Hippocampal formation (tissue), 2 donors: ENCODE measurements around the gene DES.

Experiments
- DNase-seq, 2 donors: peaks; one replicate each; lab custom pipeline; 2025; lab: John Stamatoyannopoulos, UW

The DES gene

DNA sequence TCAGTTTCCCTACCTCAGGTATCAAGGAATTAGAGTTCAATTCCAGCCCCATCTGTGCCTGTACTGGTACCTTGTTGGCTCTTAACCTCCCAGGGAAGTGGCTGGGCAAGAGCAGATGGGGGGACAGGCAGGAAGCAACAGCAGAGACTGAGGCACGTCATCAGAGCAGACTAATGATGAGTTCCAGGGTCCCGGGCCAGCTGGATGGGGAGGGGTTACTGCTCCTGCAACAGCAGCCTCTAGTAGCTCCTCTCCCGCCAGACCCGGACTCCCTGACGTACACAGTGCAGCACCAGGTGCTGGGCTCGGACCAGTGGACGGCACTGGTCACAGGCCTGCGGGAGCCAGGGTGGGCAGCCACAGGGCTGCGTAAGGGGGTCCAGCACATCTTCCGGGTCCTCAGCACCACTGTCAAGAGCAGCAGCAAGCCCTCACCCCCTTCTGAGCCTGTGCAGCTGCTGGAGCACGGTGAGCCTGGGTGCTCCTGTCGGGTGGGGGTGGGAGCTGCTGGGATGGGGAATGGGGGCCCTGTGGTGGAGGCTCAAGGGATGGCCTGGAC is 54.5 kb downstream of the DES start:
- no peak for DNase-seq

DNA sequence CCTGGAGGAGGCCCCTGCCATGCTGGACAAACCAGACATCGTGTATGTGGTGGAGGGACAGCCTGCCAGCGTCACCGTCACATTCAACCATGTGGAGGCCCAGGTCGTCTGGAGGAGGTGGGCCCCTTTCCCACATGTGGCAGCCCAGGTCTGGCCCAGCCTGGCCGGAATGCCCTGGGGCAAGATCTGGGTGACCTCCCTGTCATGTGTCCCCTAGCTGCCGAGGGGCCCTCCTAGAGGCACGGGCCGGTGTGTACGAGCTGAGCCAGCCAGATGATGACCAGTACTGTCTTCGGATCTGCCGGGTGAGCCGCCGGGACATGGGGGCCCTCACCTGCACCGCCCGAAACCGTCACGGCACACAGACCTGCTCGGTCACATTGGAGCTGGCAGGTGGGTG is 55.3 kb downstream of the DES start:
- no peak for DNase-seq

DNA sequence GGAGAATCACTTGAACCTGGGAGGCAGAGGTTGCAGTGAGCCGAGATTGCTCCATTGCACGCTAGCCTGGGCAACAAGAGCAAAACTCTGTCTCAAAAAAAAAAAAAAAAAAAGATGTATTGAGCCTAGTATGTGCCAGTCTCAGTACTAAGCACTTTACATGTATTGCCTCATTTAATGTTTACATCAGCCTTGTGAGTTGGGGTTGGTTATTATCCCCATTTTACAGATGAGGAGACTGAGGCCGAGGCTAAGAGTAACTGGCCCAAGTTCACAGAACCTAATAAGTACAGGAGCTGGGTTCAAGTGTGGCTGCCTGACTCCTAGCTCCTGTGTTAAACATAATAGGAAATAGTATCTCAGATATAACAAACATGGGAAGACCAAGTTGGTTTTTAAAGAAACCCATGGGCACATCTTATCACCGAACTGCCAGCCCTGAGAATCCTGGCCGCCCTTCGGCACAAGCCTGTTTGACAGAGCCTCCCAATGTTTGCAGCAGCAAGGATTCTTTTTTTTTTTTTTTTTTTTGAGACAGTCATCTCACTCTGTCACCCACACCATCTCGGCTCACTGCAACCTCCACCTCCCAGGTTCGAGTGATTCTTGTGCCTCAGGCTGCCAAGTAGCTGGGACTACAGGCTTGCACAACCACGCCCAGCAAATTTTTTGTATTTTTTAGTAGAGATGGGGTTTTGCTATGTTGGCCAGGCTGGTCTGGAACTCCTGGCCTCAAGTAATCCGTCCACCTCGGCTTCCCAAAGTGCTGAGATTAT is 56.3 kb downstream of the DES start:
- no peak for DNase-seq

DNA sequence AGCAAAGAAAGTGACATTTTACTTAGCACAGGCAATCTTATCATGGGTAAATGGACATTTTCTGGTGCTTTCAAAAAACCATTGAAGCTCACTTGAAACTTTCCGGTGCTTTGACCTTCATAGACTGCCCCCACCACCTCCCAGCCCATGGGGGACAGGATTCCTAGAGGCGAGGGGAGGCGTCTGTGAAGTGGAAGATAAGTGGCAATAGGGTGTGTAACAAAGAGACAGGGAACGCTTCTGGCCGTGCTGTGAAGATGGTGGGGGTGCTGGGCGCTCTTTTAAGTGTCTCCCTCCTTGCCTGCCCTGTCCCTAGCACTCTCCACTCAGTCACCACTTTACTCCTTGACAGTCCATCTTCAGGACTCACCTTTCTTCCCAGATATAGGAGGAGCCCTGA is 57.1 kb downstream of the DES start:
- no peak for DNase-seq

DNA sequence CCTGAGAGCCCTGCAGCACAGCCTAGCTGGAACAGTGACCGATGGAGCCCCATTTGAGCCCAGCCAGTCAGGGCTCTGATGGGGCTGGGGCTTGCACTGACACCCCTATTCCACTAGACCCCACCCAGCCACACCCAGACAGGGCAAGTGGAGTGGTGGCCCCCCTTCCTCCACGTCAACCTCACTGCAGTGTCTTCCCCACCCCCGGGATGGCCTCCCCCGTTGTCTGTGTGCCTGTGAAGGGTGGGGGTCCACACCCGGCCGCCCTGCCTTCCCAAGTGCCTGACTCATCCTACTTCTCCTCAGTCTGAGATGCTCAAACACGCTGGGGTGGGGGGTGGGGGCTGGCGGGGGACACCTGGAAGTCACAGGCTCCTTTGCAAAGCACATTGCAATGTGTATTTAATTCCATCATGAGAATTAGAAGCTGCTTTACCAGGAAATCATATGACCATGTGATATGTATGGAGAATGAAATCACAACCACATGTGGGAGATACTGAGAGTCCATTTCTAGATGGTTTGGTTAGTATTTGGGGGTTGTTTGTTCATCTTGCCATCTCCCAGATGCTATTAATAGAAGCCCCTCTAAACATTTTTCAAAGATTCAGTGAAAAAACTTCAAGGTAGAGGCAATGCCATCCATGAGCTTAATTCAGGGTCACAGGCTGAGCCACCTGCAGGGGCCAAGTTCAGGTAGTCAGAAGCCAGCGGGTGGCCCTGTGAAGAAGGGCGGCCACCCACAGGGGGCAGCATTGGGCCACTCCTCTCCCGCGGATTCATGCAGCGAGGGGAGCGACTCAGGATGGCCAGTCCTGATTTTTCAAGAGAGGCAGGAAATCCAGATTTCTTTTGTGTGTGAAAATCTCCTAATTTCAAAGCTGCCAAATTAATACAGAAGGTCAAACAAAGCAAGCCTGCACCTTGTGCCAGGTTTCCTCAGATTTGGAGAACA is 57.8 kb downstream of the DES start:
- DNase-seq, result peak in 1 of 2 donors; percentile 18
